HS-5 (cell line): ENCODE data around the gene GALNT2.
A peak's percentile ranks its signal among the peaks of the same experiment; 100 is the strongest.

Source experiments
- DNase-seq: peaks from one replicate; pipeline ENCODE4 v3.0.0-alpha.2; 2012; ENCODE audit warnings: low read depth

Gene GALNT2

DNA sequence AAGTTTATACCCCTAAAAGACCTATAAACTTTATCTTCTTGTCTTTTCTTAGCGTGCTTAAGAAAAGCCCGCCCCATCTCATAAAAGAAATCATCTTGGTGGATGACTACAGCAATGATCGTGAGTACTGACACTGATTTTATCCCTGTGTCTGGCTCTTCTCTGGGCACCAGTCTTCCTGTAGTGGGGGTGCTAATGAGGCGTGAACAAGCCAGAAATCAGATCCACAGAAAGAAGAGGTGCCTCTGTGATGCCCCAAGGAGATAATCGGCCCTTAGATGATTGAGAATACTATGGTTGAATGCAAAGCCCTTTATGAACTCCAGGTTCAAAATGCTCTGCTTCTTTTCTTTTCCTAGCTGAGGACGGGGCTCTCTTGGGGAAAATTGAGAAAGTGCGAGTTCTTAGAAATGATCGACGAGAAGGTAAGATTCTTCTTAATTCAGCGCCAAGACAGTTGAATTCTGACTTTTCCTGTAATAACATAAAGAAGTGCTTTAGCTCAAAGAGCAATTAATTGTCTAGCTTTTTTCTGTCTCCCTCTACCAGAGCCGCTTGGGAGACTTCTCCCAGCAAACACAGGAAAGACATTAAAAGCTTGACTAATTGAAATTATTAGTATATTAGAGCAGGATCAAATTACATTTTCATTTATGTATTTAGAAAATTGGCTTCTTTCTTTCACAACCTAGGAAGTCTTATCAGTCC, 169.4 kb downstream of the GALNT2 start:
- no peak for DNase-seq

DNA sequence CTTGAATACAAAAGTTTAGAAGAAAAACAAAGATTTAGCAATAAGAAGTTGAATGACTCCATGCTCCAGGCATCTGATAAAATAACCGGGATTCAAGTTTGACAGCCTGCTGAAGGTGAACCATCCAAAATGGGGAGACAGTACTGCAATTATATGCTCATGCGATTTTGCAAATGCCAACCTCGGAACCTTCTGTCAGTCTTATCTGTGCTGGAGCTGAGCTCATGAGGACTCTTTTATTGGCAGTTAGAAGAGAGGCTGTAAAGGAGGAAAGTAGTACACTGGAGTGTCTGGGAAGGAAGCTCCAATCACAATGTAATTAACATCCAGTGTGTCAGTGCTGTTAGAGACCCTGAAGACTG, 170.0 kb downstream of the GALNT2 start:
- DNase-seq = no peak

DNA sequence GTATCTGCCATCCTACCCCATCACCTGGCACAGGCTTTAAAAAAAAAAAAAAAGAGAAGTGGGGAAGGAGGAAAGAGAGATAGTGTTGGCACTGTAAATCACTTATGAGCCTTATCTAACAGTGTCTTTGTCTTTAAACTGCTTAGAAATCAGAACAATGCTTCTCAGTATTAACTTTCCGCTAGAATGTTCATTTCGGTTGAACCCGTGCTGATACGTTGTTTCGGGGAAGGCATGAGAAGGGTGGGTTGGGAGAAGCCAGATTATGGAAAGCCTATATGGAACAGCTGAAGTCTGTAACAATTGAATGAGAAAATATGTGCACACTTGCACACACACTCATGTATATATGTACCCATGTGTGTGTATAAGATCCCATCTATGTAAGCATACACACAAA, 170.8 kb downstream of the GALNT2 start:
- no peak for DNase-seq

- peak; percentile 26 for DNase-seq
Measured at GRCh38 chr1:230240446-230241086, 173.5 kb downstream of the GALNT2 start.

- DNase-seq = no peak
Measured at GRCh38 chr1:230242326-230242725, 175.3 kb downstream of the GALNT2 start.

DNA sequence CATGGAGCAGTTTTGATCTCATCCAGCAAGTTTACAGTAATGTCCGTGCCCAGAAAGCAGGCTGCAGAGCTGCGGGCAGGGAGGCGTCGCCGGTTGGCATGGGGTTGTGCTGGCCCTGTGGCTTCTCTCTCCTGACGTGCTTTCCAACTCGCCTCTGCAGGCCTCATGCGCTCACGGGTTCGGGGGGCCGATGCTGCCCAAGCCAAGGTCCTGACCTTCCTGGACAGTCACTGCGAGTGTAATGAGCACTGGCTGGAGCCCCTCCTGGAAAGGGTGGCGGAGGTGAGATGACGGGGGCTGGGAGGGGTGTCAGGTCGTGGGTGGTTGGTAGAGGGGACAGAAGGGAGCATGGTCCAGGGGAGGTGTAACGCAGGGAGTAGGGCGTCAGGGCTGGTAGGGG, 176.1 kb downstream of the GALNT2 start:
- DNase-seq = no peak

DNA sequence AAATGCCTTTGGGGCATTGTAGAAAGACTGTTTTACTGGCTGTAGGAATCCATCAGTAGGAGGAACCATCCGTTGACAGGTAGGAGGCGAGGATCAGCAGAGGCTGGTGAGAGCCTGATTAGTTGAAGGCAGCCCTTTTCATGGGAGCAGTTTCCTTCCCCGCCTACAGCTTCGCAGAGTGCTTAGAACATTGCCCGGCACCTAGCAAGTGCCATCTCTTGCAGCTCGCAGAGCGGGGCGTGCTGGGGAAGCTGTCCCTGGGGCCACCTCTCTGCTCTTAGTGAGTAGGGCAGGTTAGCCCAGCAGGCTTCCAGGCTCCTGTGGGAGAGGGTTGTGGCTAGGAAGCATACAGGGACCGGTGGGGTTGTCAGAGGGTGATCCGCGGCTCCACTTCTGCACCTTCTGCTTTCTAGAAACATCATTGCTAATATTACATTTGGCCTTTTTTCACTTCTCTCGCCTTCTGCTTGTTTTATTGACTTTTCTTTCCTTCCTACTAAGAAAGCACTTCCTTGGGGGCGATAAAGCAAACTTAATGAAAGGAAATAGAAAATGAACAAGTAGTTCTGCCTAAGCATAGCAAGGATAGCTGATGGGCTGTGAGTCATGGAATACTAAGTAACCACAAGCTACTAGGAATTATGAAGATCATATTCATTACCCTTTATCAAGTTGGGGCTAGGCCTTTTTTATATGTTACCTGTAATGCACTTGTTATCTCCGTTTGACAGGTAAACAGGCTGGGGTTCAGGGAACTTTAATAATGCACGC, 176.7 kb downstream of the GALNT2 start:
- no peak for DNase-seq

GRCh38 chr1:230246551-230246950, 179.5 kb downstream of the GALNT2 start:
- no peak for DNase-seq

- no peak for DNase-seq
Measured at GRCh38 chr1:230248016-230248888, 181.2 kb downstream of the GALNT2 start.

DNA sequence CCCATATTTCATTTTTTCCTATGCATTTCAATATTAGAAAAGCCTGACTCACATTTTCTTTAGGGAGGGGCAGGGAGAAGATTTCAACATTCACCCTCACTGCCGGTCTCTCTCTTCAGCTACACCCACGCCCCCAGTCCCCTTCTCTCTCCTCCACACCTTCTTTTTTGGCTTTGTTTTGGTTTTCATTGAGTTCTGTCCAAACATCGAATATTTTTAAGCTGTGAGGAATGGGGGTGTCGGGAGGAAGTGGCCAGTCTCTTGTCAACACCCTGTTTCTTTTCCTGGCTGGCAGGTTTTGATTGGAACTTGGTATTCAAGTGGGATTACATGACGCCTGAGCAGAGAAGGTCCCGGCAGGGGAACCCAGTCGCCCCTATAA, 181.8 kb downstream of the GALNT2 start:
- DNase-seq = no peak

DNA sequence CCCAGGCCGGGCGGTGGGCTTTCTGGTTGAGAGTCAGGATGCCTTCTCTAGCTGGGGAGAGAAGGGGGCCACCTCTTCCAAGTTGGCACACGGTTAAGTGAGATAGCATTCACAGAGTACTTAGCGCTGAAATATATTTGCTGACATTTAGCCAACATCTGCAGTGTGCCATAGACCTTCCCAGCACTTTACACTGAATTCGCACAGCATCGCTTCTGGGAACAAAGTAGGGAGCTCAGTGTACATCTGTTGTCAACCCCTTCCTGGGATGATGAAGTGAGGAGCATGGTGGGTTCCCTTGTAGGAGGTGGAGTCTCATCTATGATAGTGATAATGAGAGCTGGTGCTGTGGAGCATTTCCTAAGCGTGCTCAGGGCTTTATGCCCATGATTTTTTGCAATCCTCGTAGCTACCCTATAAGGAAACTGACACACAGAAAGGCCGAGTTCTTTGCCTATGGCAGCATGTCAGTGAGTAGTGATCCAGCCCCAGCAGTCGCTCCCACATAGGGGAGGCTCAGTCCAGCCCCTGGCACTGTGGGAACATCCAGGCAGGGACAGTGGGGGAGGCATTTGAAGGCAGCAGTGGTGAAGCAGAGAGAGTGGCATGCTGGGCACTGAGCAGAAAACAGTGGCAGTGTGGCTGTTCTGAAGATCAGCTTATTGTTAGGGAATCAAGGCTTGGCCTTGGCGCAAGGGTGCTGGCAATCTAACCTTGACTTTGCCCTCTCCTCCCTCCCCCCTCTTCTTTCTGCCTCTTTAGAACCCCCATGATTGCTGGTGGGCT, 182.8 kb downstream of the GALNT2 start:
- no peak for DNase-seq

- no peak for DNase-seq
Measured at GRCh38 chr1:230250666-230251065, 183.6 kb downstream of the GALNT2 start.

GRCh38 chr1:230251644-230252191, 184.7 kb downstream of the GALNT2 start:
- DNase-seq = no peak

DNA sequence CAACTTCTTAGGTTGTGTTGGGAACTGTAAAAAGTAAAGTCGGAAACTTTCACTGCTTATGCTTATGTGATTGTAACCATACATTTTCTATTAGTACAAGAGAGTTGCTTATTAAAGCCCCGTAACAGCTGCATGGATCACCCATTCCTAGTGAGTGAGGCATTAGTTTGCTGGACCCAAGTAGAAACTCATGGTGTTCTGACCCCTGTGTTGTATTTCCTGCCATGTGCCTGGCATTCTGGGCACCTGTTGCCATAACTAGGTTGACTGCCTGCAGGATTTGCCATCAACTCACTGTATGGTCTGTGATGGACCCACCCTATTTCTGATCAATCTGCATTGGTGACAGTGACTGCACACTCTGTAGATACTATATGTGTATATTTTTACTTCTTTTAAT, 186.1 kb downstream of the GALNT2 start:
- DNase-seq = no peak

DNA sequence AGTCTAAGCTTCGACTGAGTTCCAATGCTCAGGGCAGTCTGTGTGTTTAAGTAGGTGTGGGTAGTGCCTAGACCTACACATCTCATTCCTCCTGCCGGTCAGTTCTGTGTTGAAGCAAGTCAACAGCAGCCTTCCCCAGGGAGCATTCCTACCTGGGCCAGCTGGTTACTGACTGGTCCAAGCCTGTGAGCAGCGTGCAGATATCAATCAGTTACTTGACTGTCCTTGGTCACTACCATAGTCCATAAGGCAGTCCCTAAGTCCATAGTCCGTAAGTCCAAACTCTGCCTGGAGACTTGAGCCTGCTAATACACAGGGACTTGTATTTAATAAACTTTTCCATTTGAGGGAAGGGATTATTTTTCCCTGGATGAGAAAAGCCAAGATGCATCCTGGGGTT, 187.2 kb downstream of the GALNT2 start:
- DNase-seq = no peak

DNA sequence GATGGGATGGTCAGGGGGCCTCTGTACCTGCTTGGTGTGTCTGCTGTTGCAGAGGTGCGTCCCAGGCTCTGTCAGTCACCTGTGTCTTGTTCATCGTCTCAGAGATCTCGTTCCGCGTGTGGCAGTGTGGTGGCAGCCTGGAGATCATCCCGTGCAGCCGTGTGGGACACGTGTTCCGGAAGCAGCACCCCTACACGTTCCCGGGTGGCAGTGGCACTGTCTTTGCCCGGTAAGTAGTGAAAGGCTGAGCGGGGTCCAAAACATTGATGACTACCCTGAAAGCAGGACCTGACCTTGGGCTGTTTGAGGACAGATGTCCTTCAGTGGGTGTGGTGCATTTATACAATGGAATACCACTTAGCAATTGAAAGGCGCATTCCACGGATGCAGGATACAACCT, 188.1 kb downstream of the GALNT2 start:
- DNase-seq = no peak

GRCh38 chr1:230255991-230256390, 189.0 kb downstream of the GALNT2 start:
- DNase-seq = no peak

GRCh38 chr1:230256896-230257295, 189.9 kb downstream of the GALNT2 start:
- DNase-seq = no peak

DNA sequence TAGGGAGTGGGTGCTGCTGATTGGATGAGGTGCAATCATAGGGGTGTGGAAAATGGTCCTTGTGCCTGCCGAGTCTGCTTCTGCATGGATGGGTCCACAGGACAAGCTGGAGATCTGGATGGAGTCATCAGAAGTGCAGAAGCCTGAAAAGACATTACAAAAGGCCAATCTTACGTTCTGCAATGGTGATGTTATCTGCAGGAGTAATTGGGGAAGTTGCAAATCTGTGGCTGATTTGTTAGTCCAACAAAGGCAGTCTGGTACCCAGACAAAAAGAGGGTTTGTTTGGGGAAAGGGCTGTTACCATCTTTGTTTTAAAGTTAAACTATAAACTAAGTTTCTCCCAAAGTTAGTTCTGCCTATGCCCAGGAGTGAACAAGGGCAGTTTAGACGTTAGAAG, 192.6 kb downstream of the GALNT2 start:
- no peak for DNase-seq

DNA sequence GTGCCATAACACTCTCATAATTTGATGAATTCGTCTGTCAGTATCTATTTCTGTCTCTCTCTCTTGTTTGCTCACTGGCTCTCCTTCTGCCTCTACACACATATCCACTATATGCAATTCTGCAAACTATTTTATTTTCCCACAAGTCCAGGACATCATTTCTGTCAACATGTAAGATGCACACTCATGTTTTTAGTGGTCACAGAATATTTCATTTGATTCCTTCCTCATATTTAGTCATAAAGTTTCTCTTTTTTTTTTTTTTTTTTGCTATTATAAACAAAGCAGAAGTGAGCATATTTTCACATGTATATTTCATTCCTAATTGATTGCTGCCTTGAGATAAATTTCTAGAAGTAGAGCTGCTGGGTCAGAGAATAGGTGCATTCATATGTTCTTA, 193.8 kb downstream of the GALNT2 start:
- DNase-seq = no peak

DNA sequence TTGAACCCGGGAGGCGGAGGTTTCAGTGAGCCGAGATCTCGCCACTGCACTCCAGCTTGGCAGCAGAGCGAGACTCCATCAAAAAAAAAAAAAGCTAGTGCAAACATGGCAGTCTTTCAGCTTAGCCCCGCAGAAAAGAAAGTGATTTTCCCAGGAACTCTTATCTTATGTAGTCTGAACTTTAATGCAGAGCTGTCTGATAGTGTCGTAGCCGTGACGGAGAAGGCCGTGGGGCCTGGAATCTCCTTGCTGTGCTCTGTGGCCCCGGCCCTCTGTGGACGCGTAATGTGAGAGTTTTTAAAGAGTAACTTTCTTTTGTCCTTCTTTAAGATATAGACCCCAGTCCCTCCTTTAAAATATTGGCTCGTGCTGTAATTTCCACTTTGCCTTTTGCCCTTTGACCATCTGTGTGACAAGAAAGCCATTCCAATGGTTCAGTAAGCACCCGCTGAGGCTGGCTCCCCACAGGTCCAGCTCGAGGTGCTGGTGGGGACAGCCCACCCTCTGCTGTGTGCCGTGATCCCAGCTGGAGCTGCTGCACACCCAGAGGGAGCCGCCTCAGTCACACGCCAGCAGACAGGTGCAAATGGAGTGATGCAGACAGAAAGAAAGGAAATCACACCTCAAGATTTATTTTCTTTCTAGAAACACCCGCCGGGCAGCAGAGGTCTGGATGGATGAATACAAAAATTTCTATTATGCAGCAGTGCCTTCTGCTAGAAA, 195.1 kb downstream of the GALNT2 start:
- DNase-seq = no peak
